Prostate gland (tissue), 2 donors: ENCODE data around the gene TCERG1L.

Experiments used
- POLR2A ChIP-seq: fragments of 450-650 bp; IDR thresholded peaks from one replicate; pipeline ENCODE4 v1.6.1; 2016; ENCODE audit warnings: antibody characterized with exemption, mild to moderate bottlenecking
- POLR2AphosphoS5 ChIP-seq: sonication (generic); formaldehyde crosslinking; IDR thresholded peaks from one replicate; pipeline ENCODE4 v1.6.1; 2017; ENCODE audit warnings: antibody characterized with exemption
- TF ChIP-seq, protein P1 (sequence below), 4 experiments: fragments of 200-600 bp in 2 of 4; fragments of 450-650 bp in 2 of 4; sonication (generic) in 2 of 4; IDR thresholded peaks; 1 replicate in 3 of 4; 2 replicates in 1 of 4; pipeline ENCODE4 v1.5.1; 2016 to 2019; ENCODE audit warnings: antibody characterized with exemption in 4 of 4, mild to moderate bottlenecking in 2 of 4, moderate library complexity in 2 of 4

DNA sequence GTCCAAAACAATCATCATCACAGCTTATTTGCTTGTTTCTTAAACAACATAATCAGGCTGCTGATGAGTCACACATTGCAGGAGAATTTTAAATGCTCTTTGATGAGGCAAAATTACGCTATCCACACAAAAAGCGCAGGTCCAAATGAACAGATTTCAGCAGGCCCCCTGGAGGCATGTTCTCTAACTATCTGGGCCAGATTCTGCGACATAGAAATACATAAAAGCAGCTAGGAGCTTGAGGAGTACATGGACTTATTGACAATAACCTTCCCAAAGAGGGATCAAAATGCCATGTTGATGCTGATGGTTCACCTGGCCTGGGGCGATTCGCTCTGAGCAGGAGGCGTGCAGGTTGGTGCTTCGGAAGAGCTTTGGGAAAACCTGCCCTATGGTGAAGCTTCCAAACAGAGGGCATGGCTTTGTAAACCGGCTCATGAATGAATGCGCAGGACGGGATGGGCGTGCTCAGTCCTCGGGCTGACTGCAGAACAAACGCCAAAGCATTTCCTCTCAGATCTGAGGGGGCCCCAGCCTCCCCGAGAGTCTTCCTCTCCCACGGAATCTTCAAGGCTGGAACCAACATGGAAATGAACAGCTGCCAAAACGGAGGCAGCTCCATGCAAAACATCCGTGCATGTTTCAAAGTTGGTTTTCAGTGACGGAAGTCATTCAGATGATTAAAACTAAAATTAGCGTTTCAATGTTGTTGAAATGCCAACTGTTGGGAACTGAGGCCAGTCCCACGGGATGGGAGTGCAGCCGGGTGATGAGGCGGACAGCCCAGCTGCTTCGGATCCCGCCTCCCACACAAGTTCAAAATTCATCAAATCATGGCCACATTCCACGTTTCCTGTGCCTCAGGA lies 179.6 kb downstream of the TCERG1L start:
- TF ChIP-seq, protein P1, sequence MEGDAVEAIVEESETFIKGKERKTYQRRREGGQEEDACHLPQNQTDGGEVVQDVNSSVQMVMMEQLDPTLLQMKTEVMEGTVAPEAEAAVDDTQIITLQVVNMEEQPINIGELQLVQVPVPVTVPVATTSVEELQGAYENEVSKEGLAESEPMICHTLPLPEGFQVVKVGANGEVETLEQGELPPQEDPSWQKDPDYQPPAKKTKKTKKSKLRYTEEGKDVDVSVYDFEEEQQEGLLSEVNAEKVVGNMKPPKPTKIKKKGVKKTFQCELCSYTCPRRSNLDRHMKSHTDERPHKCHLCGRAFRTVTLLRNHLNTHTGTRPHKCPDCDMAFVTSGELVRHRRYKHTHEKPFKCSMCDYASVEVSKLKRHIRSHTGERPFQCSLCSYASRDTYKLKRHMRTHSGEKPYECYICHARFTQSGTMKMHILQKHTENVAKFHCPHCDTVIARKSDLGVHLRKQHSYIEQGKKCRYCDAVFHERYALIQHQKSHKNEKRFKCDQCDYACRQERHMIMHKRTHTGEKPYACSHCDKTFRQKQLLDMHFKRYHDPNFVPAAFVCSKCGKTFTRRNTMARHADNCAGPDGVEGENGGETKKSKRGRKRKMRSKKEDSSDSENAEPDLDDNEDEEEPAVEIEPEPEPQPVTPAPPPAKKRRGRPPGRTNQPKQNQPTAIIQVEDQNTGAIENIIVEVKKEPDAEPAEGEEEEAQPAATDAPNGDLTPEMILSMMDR (IDR thresholded peaks at IDR 0.05) = no peak
- no peak for TF ChIP-seq POLR2A
- TF ChIP-seq POLR2AphosphoS5 = no peak
